NCI-H187 (cell line): Measurements from ENCODE around the gene CRHR2.
A peak's percentile ranks its signal among the peaks of the same experiment; 100 is the strongest.
"Not testable (repeated sequence)": the region's sequence is repeated elsewhere in the genome, so short reads cannot be mapped to it uniquely, and the experiment has no call there.

Experiments
- DNase-seq, 2 experiments: peaks; one replicate each; lab custom pipeline; 2025; lab: John Stamatoyannopoulos, UW

The CRHR2 gene

GRCh38 chr7:30654296-30655090 is 27.8 kb downstream of the CRHR2 start:
- no peak for DNase-seq

DNA sequence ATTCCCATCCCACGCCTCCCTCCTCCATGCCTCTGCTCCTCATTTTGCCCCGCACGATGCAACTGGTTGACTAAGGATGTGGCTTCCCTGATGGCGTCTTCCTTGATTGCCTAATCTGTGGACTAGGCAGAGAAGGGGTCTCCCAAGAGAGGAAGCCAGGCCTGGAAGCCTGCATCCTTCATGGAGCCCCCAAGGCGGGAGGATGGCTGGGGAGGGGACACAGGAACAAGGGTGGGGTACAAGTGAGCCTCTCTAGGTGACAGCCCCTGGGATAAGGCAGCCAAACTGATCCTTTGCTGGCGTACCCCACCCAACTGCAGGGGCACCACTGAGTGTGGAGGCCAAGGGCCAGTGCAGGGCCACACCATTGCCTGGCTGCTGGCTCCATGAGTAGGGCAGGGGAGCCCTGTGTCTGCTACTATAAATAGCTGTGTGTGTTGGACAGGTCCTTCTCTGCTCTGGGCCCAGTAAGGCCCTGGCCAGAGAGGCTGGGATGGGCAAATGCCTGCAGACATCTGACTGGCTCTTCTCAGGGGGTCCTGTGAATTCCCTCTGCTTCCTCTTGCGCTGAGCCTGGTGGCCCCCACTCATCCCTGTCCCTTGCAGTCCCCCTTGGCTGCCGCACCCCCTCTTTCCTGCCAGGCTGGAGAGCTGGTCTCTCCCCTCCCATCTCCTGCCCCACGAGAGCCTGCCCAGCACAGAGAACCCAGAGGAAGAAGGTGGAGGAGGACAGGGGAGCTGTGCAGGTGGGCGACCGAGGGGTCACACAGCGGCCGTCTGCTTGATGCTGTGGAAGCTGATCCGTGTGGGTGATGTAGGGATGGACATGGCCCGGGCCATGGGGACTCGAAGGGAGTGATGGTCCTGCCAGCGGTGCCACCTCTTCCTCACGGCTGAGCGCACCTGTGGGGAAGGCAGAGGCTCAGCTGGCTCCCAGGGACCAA is 29.3 kb downstream of the CRHR2 start:
- DNase-seq: no peak

DNA sequence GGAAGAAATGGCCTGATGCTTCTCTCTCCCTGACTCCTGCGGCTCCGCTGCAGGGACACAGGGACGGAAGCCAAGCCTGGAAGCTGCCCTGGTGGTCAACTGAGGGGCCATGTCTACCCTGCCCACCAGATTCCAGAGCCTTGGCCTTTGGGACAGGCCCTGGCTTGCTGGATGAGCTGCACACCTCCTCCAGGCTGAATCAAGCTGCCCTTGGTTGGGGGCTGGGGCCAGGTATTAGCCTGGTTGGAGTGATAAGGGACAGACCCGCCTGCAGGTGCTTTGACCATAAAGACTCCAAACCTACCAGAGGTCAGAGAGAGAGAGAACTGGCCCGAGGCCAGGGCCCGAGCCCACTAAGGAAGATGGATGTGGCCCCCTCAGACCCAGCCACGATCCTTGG is 30.1 kb downstream of the CRHR2 start:
- DNase-seq: no peak

DNA sequence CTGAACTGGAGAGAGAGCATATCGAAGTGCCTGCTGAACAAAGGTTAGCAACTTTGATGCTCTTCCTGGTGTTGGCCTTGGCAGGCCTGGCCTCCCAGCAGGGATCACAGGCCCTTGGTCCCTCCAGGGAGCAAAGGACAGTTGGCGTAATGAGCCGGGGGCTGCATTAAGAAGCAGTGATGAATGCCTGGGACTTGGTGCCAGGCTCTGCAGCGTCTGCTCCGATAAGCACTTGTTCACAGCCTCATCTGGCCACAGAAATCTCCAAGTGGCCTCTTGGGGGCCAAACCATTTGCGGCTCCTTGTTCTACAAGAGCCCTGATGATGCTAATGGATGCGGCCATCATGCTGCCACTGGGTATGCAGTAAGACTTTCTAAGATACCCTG is 31.8 kb downstream of the CRHR2 start:
- DNase-seq: peak; percentile 54 to 72

- no peak for DNase-seq
Observed at GRCh38 chr7:30649717-30650420, 32.4 kb downstream of the CRHR2 start.

GRCh38 chr7:30648744-30649540 is 33.3 kb downstream of the CRHR2 start:
- DNase-seq: no peak

GRCh38 chr7:30647589-30648364 is 34.5 kb downstream of the CRHR2 start:
- DNase-seq: no peak

GRCh38 chr7:30646154-30646553 is 36.1 kb downstream of the CRHR2 start:
- DNase-seq: no peak

GRCh38 chr7:30645661-30646060 is 36.6 kb downstream of the CRHR2 start:
- no peak for DNase-seq

DNA sequence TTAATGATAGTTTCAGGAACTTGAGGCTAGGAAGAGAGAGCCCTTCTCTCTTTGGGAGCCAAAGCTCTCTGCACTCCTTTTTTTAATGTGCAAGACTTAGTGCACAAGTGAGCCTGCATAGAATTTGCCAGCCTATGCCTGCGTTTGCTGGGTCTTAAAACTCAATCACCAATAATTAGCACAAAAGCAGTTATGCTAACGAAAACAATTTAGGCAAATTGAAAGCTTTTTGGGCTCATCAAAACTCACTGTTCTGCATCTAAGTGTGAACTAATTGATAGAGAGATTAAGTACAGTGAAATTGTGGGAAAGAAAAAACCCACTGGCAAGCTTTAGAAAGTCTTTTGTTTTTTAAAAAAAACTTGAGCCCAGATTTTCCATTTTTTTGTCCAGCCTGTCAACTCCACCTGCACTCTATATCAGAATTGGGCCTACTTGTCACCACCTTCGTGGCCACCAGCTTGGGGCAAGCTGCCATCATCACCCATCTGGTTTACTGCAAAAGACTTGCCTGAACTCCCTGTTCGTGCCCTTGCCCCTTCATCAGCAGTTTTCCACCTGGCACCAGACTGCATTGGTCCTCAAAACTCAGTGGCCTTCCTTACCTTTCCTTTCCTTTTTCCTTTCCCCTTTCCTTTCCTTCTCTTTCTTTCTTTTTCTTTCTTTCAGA is 37.8 kb downstream of the CRHR2 start:
- DNase-seq: no peak

DNA sequence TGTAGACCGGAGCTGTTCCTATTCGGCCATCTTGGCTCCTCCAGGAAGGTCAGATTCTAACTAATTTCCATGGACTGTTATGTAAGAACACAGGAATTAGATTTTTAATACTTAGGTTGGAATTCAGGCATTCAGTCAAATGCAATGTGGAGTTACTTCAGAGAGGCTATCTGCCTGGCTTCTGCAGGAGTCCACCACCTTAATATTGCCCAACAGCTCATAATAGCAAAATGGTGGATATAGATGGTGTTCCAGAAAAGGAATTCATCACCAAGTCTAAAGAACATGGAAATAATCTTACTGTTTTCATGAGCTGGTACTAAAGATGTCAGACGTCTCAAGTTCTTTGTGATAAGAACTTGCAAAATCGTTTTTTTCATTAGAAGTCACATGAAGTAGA is 39.5 kb downstream of the CRHR2 start:
- DNase-seq: no peak

GRCh38 chr7:30642322-30642721 is 39.9 kb downstream of the CRHR2 start:
- DNase-seq: not testable (repeated sequence)

DNA sequence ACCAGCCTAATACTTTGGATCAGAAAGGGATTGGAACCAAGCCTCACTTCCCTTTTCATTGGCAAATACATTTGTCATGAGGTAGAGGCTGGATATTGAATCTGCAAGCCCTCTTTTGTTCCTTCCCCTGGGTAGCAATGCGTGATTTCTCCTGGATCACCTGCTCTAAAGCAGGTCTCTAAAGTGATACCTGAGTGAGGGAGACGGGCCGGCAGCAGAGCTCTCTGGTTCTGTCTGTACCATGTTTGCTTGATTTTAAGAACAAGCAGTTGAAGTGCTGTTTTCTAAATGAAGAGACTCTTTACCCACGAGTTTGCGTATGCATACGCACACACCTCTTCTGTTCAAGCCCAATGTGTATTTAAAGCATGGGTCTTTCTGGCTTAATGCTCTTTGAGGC is 46.5 kb downstream of the CRHR2 start:
- no peak for DNase-seq

GRCh38 chr7:30634634-30635201 is 47.5 kb downstream of the CRHR2 start:
- no peak for DNase-seq

GRCh38 chr7:30634193-30634626 is 48.0 kb downstream of the CRHR2 start:
- DNase-seq: no peak

- DNase-seq: no peak
Observed at GRCh38 chr7:30633223-30633622, 49.0 kb downstream of the CRHR2 start.

GRCh38 chr7:30630986-30631385 is 51.3 kb downstream of the CRHR2 start:
- no peak for DNase-seq

DNA sequence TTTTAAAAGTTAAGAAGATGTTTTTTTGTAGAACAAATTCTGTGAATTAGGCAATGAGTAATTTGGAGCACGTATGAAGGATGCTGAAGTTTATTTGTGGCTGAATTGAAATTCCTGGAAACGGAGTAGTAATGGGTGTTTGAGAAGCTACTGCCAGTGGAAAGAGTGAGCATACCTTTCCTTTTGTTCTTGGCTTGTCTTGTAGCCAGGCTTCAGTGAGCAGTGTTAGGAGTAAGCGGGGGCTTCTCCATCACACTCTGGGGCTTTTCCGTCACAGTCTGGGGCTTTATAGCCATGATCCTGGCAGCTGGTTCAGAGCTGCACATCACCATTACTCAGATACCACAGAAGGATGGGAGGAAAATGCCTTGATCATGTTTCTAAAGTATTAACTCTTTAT is 55.2 kb downstream of the CRHR2 start:
- no peak for DNase-seq

DNA sequence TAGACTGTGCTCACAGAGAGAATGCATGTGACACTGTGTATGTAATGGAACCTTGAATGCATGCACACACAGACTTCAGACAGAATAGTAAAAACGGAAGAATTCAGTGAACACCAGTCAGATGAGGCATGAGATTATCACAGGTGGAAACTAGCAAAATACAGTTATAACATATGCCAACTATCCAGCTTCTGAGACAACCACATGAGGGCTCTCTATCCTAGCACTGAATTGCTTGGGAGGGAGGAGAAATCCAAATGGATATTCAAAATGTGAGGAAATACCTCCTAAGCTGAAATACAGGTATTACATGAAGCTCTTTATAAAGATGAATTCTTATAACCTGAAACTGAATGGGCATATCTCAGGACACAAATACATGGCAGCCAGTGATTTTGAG is 57.0 kb downstream of the CRHR2 start:
- no peak for DNase-seq

DNA sequence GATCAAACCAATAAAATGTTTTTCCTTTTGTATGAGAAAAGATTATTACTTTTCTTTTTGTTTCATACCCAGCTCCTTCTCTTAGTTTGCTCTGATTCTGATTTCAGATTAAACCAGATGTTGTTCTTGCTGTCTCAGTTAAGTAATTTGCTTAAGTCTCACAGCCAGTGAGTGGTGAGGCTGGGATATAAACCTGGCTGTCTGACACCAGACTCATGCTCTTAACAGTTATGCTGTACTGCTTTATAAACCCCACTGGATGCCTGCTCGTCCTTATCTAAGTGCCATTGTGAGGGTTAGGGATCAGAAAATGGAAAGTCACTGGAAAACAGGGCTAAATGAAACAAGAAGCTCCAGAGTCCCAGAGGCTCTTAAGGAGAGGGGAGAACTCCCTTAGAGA is 63.3 kb downstream of the CRHR2 start:
- DNase-seq: no peak
